Stimulated activated CD8-positive, alpha-beta memory T cell treated with anti-CD3 and anti-CD28 coated beads, Interleukin-12 subunit alpha, Interleukin-12 subunit beta, amount 100 ng/mL, for 4 hours (primary cell): ENCODE results near the gene NBEAL1.
"Not testable (repeated sequence)": the region's sequence is repeated elsewhere in the genome, so short reads cannot be mapped to it uniquely, and the experiment has no call there.

Experiments
- DNase-seq: peaks from one replicate; pipeline ENCODE4 v3.0.0-alpha.2; 2020; ENCODE audit warnings: low read depth

Gene NBEAL1

DNA sequence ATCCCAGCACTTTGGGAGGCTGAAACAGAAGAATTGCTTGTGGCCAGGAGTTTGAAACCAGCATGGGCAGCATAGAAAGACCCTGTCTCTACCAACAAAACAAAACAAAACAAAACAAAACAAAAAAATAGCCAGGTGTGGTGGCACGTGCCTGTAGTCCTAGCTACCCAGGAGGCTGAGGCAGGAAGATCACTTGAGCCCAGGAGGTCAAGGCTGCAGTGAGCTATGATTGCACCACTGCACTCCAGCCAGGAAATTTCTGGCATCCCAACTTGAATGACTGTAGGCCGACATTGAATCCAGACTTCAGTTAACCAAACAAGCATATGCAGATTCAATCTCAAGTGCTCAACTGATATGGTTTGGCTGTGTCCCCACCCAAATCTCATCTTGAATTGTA lies 215.0 kb downstream of the NBEAL1 start:
- DNase-seq, result not testable (repeated sequence)

DNA sequence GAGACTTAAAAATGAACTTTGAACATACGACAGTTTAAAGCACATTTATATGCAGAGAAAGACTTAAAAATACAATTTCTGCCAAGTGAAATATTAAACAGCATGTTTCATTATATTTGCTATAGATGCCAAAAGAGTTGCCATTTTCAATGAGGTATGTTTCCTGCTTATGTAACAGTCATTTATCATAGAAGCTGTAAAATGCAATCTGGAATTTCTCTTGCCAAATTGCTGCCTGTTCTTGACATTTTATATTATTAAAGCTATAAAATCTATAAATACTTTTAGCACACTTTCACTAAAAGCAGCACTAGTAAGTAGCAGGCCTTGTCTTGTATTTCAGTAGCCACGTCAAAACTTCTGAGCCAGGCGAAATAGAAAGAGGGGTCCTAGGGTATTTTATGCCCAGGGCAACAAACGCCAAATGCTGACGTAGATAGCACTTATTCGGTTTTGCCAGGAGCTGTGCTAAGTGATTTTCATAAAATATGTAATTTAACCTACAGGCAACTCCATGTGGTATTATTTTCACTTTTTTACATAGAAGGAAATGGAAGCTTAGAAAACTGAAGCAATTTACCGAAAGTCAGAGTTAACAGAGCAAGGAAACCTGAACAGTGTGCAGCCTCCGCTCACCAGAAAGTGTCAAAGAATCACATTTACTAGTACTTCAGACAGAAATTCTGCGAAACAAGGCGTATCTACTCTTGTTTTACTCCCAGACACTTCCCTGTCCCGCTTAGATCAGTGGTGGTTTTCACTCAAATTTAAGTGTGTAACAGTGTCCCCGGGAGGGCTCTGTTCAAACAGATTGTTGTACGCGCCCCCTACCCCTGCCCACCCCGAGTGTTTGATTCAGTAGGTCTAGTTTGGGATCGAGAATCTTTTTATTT lies 222.9 kb downstream of the NBEAL1 start:
- DNase-seq, result no peak

- DNase-seq, result no peak
These were observed 223.6 kb downstream of the NBEAL1 start for GRCh38 chr2:203238292-203238703.

DNA sequence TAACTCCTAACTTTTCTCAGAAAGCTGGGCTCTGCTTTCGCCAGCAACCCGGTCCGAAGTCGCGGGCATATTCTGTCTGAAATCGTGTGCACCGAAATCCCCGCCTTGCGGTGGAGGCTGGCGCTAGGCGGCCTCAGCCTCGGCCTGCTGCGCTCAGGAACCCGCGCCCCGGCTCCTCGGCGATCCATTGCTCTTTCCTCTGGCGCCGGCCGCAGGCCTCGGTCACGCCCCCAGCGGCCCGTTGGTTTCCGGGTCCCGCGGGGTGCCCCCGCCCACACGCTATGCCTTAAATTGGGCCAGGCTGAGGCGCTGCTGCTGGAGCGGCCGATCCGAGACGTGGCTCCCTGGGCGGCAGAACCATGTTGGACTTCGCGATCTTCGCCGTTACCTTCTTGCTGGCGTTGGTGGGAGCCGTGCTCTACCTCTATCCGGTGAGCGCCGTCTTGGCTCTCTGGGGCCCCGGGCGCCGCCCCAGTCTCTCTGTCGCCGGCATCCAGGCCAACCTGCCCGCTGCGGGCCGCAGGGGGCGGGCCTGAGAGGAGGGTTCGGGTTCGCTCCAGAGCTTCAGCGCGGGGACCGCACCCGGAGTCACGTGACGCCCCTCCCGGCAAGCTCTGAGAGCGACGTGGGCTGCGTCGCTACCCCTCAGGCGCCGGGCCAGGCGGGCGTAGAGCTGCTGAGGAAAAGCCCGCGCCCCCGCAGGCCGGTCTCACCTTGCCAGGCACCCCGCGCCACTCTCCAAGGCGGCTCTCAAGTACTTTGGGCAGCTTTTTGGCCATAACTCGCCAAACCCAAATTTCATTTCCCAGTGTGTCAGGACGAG lies 224.2 kb downstream of the NBEAL1 start, which contains the start of gene CYP20A1:
CYP20A1 (plus strand) TSS at position 315 of the 823 bp plus-strand sequence; CDS start at position 360, 45 bp downstream.
- DNase-seq, result peak; percentile 95

DNA sequence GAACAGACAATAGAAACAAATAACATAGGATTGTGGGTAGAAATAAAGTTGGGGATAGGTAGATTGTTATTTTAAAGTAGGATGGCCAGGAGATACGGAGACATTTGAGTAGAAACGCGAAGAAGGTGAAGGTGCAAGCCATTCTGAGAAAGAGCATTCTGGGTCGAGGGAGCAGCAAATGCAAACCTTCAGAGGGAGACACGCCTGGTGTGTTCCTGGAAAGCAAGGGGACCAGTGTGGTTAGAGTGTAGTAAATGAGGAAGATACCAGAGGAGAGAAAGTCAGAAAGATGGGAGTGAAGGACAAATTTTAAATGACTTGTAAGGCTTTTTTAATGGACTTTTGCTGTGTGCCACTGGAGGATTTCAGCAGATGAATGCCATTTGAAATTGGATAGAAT lies 225.8 kb downstream of the NBEAL1 start:
- no peak for DNase-seq

DNA sequence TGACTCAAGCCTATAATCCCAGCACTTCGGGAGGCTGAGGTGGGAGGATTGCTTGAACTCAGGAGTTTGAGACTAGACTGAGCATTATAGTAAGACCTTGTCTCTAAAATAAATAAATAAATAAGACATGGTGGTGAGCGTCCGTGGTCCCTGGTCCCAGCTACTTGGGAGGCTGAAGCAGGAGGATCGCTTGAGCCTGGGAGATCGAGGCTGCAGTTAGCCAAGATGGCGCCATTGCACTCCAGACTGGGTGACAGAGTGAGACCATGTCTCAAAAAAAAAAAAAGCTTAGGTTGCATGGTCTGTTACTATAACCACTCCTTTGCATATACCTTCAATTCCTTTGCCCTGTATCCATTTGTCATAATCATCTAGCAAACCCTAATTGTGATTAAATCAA lies 227.8 kb downstream of the NBEAL1 start:
- no peak for DNase-seq

- DNase-seq, result no peak
These were observed 232.0 kb downstream of the NBEAL1 start for GRCh38 chr2:203246646-203247045.

DNA sequence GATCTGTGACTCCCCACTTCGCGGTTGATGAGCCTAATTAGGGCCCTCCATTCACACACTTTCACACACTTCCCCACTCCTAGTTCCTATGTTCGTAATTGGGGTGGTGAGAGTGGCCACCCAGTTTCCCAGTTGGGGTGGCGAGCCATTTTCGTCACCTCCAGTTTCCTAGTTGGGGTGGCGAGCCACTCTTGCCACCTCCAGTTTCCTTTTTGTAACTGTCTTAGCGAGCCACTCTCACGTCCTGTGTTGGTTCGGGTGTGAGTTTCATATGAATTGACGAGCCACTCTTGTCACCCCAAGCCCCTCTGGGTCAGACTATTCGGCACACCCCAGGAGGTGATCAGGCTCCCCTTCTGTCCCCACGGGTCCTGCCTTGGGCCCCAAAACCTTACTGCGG lies 238.1 kb downstream of the NBEAL1 start:
- no peak for DNase-seq

- not testable (repeated sequence) for DNase-seq
These were observed 238.9 kb downstream of the NBEAL1 start for GRCh38 chr2:203253422-203254095.

DNA sequence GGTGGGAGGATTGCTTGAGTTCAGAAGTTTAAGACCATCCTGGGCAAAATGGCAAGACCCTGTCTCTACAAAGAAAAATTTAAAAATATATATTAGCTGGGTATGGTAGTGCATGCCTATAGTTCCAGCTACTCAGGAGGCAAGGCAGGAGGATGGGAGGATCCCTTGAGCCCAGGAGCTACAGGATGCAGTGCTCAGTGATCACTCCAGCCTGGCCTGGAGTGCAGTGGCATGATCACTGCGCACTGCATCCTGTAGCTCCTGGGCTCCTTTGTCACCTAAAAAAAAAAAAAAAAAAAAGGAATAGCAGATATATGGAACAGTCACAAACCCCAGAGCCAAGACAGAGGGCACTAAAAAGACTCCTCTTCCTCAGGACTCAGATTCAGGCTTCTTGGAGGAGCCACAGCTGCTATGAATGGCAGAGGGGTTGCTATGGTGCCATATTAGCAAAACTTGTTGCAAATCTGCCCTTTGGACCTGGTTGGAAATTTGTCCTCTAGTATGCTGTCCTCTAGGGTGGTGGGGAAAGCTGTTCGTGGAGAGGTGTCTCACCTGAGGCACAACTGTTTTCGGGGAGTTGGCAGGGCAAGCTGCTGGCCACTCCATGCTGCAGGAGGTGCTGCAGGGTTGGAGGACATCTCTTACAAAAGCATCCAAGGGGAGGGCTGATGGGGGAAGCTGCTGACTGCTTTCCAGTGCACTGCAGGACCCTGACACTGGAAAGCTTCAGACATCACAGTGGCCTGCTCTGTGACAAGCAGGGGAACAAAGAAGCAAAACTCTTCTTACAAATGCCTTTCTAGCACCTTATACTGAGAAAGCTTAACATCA lies 246.9 kb downstream of the NBEAL1 start:
- DNase-seq, result no peak
